ENCODE results near the gene CROCC2.
A peak's percentile ranks its signal among the peaks of the same experiment; 100 is the strongest.

Gene CROCC2

GRCh38 chr2:240951045-240951594 is 45.0 kb downstream of the CROCC2 start:
- no peak overlapping the region for H3K4me3 Mint-ChIP-seq
- no peak overlapping the region for H3K27ac Mint-ChIP-seq
- H3K36me3 Mint-ChIP-seq (ENCODE audit: low read depth): no peaks in the 10 kb centered on the region
- H3K9me3 Mint-ChIP-seq: no peaks in the 10 kb centered on the region
- peaks cover 18% of the 10 kb centered on the region for H3K4me1 Mint-ChIP-seq (ENCODE audit: low read depth)
- peaks cover 13% of the 10 kb centered on the region for H3K27me3 Mint-ChIP-seq
- intact Hi-C loops (cut with micrococcal nuclease): no loop called here

- H3K4me3 Mint-ChIP-seq: no peak overlapping the region
- H3K4me1 Mint-ChIP-seq (ENCODE audit: low read depth): peaks cover 8% of the 10 kb centered on the region
- intact Hi-C loops (cut with micrococcal nuclease): no loop called here
- no peaks in the 10 kb centered on the region for H3K36me3 Mint-ChIP-seq (ENCODE audit: low read depth)
- no peaks in the 10 kb centered on the region for H3K9me3 Mint-ChIP-seq
- H3K27ac Mint-ChIP-seq: no peak overlapping the region
- H3K27me3 Mint-ChIP-seq: peaks cover 16% of the 10 kb centered on the region
Observed at GRCh38 chr2:240952496-240953246, 46.5 kb downstream of the CROCC2 start.

GRCh38 chr2:240953426-240954410 is 47.6 kb downstream of the CROCC2 start:
- intact Hi-C loops (cut with micrococcal nuclease): no loop called here
- H3K27me3 Mint-ChIP-seq: peaks cover 13% of the 10 kb centered on the region
- no peak overlapping the region for H3K27ac Mint-ChIP-seq
- no peaks in the 10 kb centered on the region for H3K9me3 Mint-ChIP-seq
- H3K4me3 Mint-ChIP-seq: no peak overlapping the region
- no peaks in the 10 kb centered on the region for H3K36me3 Mint-ChIP-seq (ENCODE audit: low read depth)
- H3K4me1 Mint-ChIP-seq (ENCODE audit: low read depth): no peaks in the 10 kb centered on the region

- H3K27ac Mint-ChIP-seq: no peak overlapping the region
- H3K4me1 Mint-ChIP-seq (ENCODE audit: low read depth): no peaks in the 10 kb centered on the region
- intact Hi-C loops (cut with micrococcal nuclease): no loop called here
- no peak overlapping the region for H3K4me3 Mint-ChIP-seq
- peaks cover 15% of the 10 kb centered on the region for H3K27me3 Mint-ChIP-seq
- no peaks in the 10 kb centered on the region for H3K9me3 Mint-ChIP-seq
- no peaks in the 10 kb centered on the region for H3K36me3 Mint-ChIP-seq (ENCODE audit: low read depth)
Observed at GRCh38 chr2:240954436-240955305, 48.5 kb downstream of the CROCC2 start.

DNA sequence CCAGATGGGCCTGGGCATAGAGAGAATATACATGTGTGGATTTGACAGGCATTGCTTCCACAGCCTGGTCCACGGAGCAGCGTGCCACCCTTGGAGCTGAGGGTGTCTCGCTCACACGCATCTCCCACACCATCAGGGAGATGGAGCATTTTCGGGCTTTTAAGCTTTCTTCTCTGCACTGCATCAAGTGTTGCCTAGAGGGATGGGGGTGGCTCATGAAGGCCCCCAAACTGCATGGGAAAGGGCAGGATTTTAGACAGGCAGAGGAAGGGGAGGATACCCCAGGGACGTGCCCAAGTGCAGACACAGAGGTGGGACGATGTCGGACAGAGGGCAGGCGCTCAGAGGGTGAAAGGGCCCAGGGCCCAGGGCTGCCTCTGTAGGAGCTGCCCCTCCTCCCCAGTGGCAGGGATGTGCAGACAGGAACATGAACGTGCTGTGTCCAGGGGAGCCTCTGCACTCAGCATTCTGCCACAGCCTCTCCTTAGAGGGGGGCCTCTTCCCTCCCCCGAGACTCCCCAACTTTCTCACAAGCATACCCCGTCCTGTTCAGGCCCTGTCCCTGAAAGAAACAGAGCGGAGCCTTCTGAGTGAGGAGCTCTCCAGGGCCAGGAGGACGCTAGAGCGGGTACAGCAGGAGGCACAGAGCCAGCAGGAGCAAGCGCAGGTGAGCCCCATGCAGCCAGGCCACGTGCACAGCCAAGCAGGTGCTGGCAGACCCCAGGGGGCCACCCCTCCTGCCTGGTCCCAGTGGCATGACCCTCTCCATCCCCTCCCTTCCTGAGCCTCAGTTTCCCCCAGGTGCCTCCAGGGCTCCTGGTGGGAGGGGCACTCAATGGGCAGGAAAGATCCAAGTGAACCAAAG is 49.4 kb downstream of the CROCC2 start:
- Mint-ChIP-seq H3K27ac (no peak overlapping the region), H3K36me3 (ENCODE audit: low read depth) (no peaks in the 10 kb centered on the region), H3K4me3 (no peak overlapping the region), H3K27me3 (peaks cover 17% of the 10 kb centered on the region), H3K4me1 (ENCODE audit: low read depth) (no peaks in the 10 kb centered on the region), H3K9me3 (no peaks in the 10 kb centered on the region)
- intact Hi-C loops (cut with micrococcal nuclease): no loop called here

DNA sequence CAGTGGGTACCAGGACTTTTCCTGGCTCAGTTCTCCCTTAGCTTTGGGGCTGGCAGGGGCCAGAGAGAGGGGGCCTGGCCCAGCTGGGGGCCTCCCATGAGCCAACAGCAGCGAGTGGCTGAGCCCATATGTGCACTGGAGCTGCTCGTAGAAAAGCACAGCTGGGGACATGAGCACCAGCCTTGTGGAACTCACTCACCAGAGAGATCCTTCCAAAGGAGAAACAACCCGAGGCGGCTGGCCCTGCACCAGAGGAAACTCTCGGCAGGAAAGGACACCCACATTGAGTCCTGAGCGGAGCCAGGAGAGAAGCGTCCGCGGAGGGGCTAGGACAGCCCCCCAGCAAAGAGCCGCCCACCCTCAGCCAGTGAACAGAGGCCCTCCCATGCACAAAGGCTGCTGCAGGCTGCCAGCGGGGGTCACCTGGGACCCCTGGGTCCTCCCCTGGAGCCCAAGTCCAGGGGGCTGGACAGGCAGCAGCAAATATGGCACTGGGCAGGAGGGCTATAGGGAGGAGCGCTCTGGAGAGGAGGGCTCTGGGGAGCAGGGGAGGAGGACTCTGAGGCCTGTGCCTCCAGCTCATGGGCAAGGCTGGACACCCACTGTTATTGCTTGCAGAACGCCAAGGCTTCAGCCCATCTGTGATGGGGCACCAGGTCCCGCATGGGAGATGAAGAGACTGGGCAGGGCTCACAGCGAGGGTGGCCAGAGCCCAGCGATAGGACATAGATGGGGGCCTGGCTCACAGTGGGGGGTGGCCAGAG is 50.2 kb downstream of the CROCC2 start:
- H3K4me3 Mint-ChIP-seq: no peak overlapping the region
- H3K27ac Mint-ChIP-seq: no peak overlapping the region
- no peaks in the 10 kb centered on the region for H3K4me1 Mint-ChIP-seq (ENCODE audit: low read depth)
- no peaks in the 10 kb centered on the region for H3K9me3 Mint-ChIP-seq
- H3K27me3 Mint-ChIP-seq: peaks cover 17% of the 10 kb centered on the region
- H3K36me3 Mint-ChIP-seq (ENCODE audit: low read depth): no peaks in the 10 kb centered on the region
- intact Hi-C loops (cut with micrococcal nuclease): no loop called here

- Mint-ChIP-seq H3K4me3 (no peak overlapping the region), H3K36me3 (ENCODE audit: low read depth) (no peaks in the 10 kb centered on the region), H3K27me3 (peaks cover 17% of the 10 kb centered on the region), H3K9me3 (no peaks in the 10 kb centered on the region), H3K4me1 (ENCODE audit: low read depth) (no peaks in the 10 kb centered on the region), H3K27ac (no peak overlapping the region)
- intact Hi-C loops (cut with micrococcal nuclease): no loop called here
Observed at GRCh38 chr2:240956935-240957655, 51.0 kb downstream of the CROCC2 start.

GRCh38 chr2:240957656-240958365 is 51.7 kb downstream of the CROCC2 start:
- H3K36me3 Mint-ChIP-seq (ENCODE audit: low read depth): no peaks in the 10 kb centered on the region
- peaks cover 17% of the 10 kb centered on the region for H3K27me3 Mint-ChIP-seq
- H3K4me1 Mint-ChIP-seq (ENCODE audit: low read depth): no peaks in the 10 kb centered on the region
- H3K9me3 Mint-ChIP-seq: no peaks in the 10 kb centered on the region
- intact Hi-C loops (cut with micrococcal nuclease): no loop called here
- H3K4me3 Mint-ChIP-seq: no peak overlapping the region
- no peak overlapping the region for H3K27ac Mint-ChIP-seq

DNA sequence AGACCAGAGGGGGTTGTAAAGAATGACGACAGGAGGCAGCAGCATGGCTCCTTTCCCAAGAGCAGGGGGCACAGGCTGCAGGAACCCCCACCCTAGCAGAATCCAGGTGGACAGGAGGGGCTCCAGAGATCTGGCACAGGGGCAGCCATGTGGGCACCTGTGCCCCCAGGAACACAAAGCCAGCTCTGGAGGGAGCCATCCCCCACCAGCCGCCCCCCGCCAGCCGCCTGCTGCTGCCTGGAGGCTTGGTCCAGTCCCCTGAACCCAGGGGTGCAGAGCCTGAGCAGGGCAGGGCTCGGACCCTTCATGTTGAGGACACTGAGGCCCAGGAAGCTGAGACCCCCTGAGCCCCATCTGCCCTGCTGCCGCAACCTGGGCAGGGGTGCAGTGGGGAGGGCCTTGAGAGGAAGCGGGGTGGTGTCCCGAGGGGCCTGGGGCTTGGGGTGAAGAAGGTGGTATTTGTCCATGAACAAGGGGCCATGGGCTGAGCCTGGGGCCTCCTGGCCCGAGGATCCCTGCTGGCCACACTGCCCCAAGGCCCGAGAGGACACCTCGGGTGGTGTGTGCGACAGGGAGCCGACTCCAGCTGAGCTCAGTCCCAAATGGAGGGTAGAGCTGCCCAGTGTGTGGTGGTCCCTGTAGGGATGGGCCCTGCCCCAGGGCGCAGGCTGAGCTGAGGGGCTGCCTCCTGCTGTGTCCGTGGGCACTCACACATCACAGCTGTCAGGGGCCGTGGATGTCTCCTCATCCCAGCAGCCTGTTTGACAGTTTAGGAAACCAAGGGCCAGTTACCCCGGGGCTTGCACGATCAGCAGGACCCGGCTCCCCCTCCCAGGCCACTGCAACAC is 52.5 kb downstream of the CROCC2 start:
- Mint-ChIP-seq H3K9me3 (no peaks in the 10 kb centered on the region), H3K36me3 (ENCODE audit: low read depth) (no peaks in the 10 kb centered on the region), H3K4me1 (ENCODE audit: low read depth) (no peaks in the 10 kb centered on the region), H3K27me3 (peaks cover 17% of the 10 kb centered on the region), H3K27ac (peak overlapping the region; percentile 14), H3K4me3 (no peak overlapping the region)
- intact Hi-C loops (cut with micrococcal nuclease): no loop called here

DNA sequence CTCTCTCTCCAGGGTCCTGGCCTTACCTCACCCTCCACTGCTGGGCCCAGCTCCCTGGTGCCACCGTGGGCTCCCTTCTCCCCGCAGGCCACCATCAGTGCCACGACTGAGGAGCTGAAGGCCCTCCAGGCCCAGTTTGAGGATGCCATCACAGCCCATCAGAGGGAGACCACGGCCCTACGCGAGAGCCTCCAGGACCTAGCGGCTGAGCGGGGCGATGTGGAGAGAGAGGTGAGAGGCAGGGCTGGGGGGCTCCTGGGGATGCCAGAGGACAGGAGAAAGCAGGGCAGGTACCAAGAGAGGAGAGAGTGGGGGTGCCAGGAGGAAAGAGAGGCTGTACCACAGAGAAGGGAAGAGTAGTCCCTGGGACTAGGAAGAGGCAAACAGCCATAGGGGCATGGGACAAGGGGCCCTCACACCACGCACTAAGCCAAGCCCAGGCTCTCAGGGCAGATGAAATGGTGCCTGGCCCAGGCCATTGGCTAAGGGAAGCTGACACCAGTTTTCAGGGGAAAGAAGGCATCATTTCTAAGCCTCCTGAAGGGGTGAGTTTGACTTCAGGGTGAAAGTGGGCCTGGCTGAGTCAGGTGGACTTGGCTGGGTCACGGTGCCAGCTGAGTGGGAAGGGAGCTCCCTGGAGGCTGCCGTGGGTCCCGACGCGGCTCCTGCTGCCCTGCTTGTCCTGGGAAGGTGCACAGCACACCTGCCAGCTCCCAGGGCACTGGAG is 53.2 kb downstream of the CROCC2 start:
- Mint-ChIP-seq H3K9me3 (no peaks in the 10 kb centered on the region), H3K27ac (peak overlapping the region; percentile 14), H3K27me3 (peaks cover 15% of the 10 kb centered on the region), H3K4me1 (ENCODE audit: low read depth) (no peaks in the 10 kb centered on the region), H3K36me3 (ENCODE audit: low read depth) (no peaks in the 10 kb centered on the region), H3K4me3 (no peak overlapping the region)
- intact Hi-C loops (cut with micrococcal nuclease): no loop called here
